ENCODE results near the gene WDFY4.

DNA sequence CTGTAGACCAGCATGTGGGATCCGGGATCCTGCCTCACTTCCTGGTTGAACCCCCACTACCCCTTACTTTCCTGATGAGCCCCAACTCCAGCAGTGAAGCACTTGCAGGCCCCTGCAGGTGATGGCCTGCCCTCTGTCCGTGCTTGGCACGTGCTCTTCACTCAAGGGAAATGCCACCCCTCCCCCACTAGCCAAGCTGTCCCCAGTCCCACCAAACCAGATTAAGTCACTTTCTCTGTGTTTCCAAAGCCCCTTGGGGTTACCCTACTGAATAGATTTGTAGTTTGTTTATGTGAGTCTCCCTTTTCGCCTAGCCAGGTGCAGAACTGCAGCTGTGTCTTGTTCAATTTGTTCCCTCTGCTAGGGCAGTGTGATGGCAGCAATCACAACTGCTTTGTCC lies 121.7 kb downstream of the WDFY4 start:
- no peak for TF ChIP-seq MYC (CRISPR knock-in tag; IDR thresholded peaks at IDR 0.05; ENCODE audit: borderline replicate concordance)
- TF ChIP-seq MXI1 (IDR thresholded peaks at IDR 0.05; ENCODE audit: borderline replicate concordance, low read depth, low read length): no peak
- no peak for TF ChIP-seq KDM6A (CRISPR knock-in tag; IDR thresholded peaks at IDR 0.05; ENCODE audit: low read depth)
- no peak for TF ChIP-seq CBX5 (CRISPR knock-in tag; IDR thresholded peaks at IDR 0.05; ENCODE audit: borderline replicate concordance)
- no peak for TF ChIP-seq PHB2 (IDR thresholded peaks at IDR 0.05; ENCODE audit: partially characterized antibody)
- no peak for TF ChIP-seq NR2F1 (CRISPR knock-in tag; IDR thresholded peaks at IDR 0.05)

All from HepG2 (cell line).